NCI-H510A treated with DMSO at 0.1 percent for 48 hours (cell line): ENCODE data around the gene S100A8.
"Not testable (repeated sequence)": the region's sequence is repeated elsewhere in the genome, so short reads cannot be mapped to it uniquely, and the experiment has no call there.

Source experiments
- DNase-seq: peaks from one replicate; lab custom pipeline; 2025; lab: John Stamatoyannopoulos, UW

S100A8 gene

GRCh38 chr1:153347856-153348255 is 43.0 kb downstream of the S100A8 start:
- DNase-seq, result no peak

GRCh38 chr1:153347049-153347448 is 43.8 kb downstream of the S100A8 start:
- not testable (repeated sequence) for DNase-seq

GRCh38 chr1:153346077-153346723 is 44.7 kb downstream of the S100A8 start:
- peak; percentile 64 for DNase-seq

- DNase-seq, result no peak
Observed at GRCh38 chr1:153345187-153346076, 45.4 kb downstream of the S100A8 start.

GRCh38 chr1:153344718-153345025 is 46.2 kb downstream of the S100A8 start:
- no peak for DNase-seq

GRCh38 chr1:153343811-153344717 is 46.8 kb downstream of the S100A8 start:
- DNase-seq, result no peak

- no peak for DNase-seq
Observed at GRCh38 chr1:153343040-153343681, 47.7 kb downstream of the S100A8 start.

- DNase-seq, result no peak
Observed at GRCh38 chr1:153342178-153342577, 48.7 kb downstream of the S100A8 start.

- no peak for DNase-seq
Observed at GRCh38 chr1:153341431-153341934, 49.4 kb downstream of the S100A8 start.

- DNase-seq, result no peak
Observed at GRCh38 chr1:153340356-153340755, 50.5 kb downstream of the S100A8 start.
